T-helper 2 cell treated with Interferon-gamma antibody and Interleukin-4, amounts not matched to agents 5 μg/mL and 100 μg/mL, for 36 hours (primary cell): ENCODE results near the gene GNG12.

Source experiments
- DNase-seq: peaks from one replicate; pipeline ENCODE4 v3.0.0; 2021; ENCODE audit warnings: low spot score
- H3K27ac Mint-ChIP-seq: one replicate; pipeline ENCODE4 v1.8.0; 2021; ENCODE audit warnings: mild to moderate bottlenecking, mixed read lengths
- H3K27me3 Mint-ChIP-seq: one replicate; pipeline ENCODE4 v1.8.0; 2021; ENCODE audit warnings: low read depth, mixed read lengths
- H3K36me3 Mint-ChIP-seq: one replicate; pipeline ENCODE4 v1.8.0; 2021; ENCODE audit warnings: low read depth, mixed read lengths
- H3K4me1 Mint-ChIP-seq: one replicate; pipeline ENCODE4 v1.8.0; 2021; ENCODE audit warnings: low read depth, mixed read lengths
- H3K4me3 Mint-ChIP-seq: one replicate; pipeline ENCODE4 v1.8.0; 2022; ENCODE audit warnings: mild to moderate bottlenecking, moderate library complexity, mixed read lengths
- H3K9me3 Mint-ChIP-seq: one replicate; pipeline ENCODE4 v1.8.0; 2021; ENCODE audit warnings: mixed read lengths

Gene GNG12

DNA sequence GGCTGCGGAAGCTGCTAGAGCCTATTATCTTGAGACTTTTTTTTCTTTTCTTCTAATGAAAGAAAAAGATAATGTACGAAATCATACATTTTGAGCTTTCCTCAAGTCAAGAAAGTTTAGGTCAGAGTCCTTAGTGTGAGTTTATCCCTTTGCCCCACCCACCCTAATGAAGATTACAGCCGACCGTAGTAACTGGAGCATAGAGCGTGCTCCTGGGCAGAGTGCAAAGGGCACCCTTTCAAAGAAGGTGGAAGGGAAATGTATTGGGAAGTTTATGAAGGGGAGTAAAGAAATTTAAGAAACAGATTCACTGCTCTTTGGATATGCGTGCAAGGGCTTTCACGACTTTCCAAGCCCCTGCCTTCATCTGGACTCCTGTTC, 17.2 kb downstream of the GNG12 start:
- H3K36me3 Mint-ChIP-seq = no peaks in the 10 kb centered on the region
- H3K4me3 Mint-ChIP-seq = no peak overlapping the region
- H3K27ac Mint-ChIP-seq = no peak overlapping the region
- no peak for DNase-seq
- peaks cover 8% of the 10 kb centered on the region for H3K27me3 Mint-ChIP-seq
- no peaks in the 10 kb centered on the region for H3K9me3 Mint-ChIP-seq
- H3K4me1 Mint-ChIP-seq = no peaks in the 10 kb centered on the region

GRCh38 chr1:67815303-67816094, 17.8 kb downstream of the GNG12 start:
- H3K36me3 Mint-ChIP-seq = no peaks in the 10 kb centered on the region
- no peaks in the 10 kb centered on the region for H3K9me3 Mint-ChIP-seq
- H3K4me3 Mint-ChIP-seq = no peak overlapping the region
- H3K27me3 Mint-ChIP-seq = peaks cover 8% of the 10 kb centered on the region
- DNase-seq = no peak
- H3K4me1 Mint-ChIP-seq = no peaks in the 10 kb centered on the region
- H3K27ac Mint-ChIP-seq = no peak overlapping the region

- H3K4me1 Mint-ChIP-seq = no peaks in the 10 kb centered on the region
- no peak overlapping the region for H3K4me3 Mint-ChIP-seq
- DNase-seq = no peak
- H3K27me3 Mint-ChIP-seq = peaks cover 7% of the 10 kb centered on the region
- no peak overlapping the region for H3K27ac Mint-ChIP-seq
- H3K9me3 Mint-ChIP-seq = no peaks in the 10 kb centered on the region
- H3K36me3 Mint-ChIP-seq = no peaks in the 10 kb centered on the region
These were observed 19.0 kb downstream of the GNG12 start for GRCh38 chr1:67814121-67814772.

DNA sequence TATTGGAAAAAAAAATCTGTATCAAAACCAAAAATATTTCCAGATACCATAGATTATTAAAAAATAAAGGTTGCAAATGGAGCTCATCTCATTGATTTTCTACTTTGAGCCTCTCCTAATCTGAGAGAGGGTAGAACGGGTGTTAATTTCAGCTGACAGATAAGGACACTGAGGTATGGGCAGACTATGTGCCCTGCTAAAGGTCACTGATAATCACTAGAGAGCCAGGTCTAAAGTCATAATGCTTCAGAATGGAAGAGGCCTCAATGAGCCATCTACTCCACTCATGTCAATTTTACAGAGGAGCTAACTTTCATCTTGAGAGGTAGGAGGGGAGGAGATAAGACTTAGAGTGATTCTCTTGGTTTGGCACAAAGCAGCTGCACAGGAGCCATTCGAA, 21.0 kb downstream of the GNG12 start:
- Mint-ChIP-seq H3K27ac (no peak overlapping the region), H3K27me3 (peaks cover 10% of the 10 kb centered on the region), H3K4me1 (no peaks in the 10 kb centered on the region)

DNA sequence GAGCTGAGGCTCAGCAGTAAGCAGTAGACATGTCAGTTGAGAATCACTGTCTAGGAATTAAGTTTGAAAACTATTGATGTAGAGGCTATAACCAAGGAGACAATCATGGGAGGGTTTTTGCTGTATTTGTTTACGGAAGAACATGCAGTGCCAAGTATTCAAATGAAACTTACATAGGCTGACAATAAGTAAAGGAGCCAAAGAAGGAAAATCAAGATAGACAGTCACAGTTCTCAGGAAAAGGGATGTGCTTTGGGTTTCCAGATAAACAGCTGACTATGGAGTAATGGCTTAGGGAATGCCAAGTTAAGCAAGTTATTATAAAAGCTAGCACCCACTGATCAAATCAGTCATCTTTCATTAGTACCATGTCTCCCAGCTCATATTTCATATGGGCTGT, 21.5 kb downstream of the GNG12 start:
- H3K4me3 Mint-ChIP-seq = no peak overlapping the region
- no peaks in the 10 kb centered on the region for H3K4me1 Mint-ChIP-seq
- DNase-seq = no peak
- H3K27me3 Mint-ChIP-seq = peaks cover 11% of the 10 kb centered on the region
- no peaks in the 10 kb centered on the region for H3K36me3 Mint-ChIP-seq
- no peaks in the 10 kb centered on the region for H3K9me3 Mint-ChIP-seq
- no peak overlapping the region for H3K27ac Mint-ChIP-seq

More for the DNA sequence above, 21.0 kb downstream of the GNG12 start:
- Mint-ChIP-seq H3K4me3 (no peak overlapping the region), H3K36me3 (no peaks in the 10 kb centered on the region), H3K9me3 (no peaks in the 10 kb centered on the region)
- DNase-seq = no peak

- H3K4me1 Mint-ChIP-seq = no peaks in the 10 kb centered on the region
- peaks cover 21% of the 10 kb centered on the region for H3K27me3 Mint-ChIP-seq
- no peak overlapping the region for H3K4me3 Mint-ChIP-seq
- no peak overlapping the region for H3K27ac Mint-ChIP-seq
- no peaks in the 10 kb centered on the region for H3K9me3 Mint-ChIP-seq
- DNase-seq = no peak
- H3K36me3 Mint-ChIP-seq = no peaks in the 10 kb centered on the region
These were observed 23.4 kb downstream of the GNG12 start for GRCh38 chr1:67809887-67810286.

GRCh38 chr1:67807282-67807681, 26.0 kb downstream of the GNG12 start:
- Mint-ChIP-seq H3K4me3 (no peak overlapping the region), H3K27ac (no peak overlapping the region), H3K27me3 (peaks cover 24% of the 10 kb centered on the region), H3K36me3 (no peaks in the 10 kb centered on the region), H3K9me3 (no peaks in the 10 kb centered on the region), H3K4me1 (no peaks in the 10 kb centered on the region)
- DNase-seq = no peak

GRCh38 chr1:67804710-67805109, 28.6 kb downstream of the GNG12 start:
- Mint-ChIP-seq H3K27me3 (peaks cover 32% of the 10 kb centered on the region), H3K36me3 (no peaks in the 10 kb centered on the region), H3K9me3 (no peaks in the 10 kb centered on the region), H3K4me1 (no peaks in the 10 kb centered on the region), H3K4me3 (no peak overlapping the region), H3K27ac (no peak overlapping the region)
- no peak for DNase-seq

DNA sequence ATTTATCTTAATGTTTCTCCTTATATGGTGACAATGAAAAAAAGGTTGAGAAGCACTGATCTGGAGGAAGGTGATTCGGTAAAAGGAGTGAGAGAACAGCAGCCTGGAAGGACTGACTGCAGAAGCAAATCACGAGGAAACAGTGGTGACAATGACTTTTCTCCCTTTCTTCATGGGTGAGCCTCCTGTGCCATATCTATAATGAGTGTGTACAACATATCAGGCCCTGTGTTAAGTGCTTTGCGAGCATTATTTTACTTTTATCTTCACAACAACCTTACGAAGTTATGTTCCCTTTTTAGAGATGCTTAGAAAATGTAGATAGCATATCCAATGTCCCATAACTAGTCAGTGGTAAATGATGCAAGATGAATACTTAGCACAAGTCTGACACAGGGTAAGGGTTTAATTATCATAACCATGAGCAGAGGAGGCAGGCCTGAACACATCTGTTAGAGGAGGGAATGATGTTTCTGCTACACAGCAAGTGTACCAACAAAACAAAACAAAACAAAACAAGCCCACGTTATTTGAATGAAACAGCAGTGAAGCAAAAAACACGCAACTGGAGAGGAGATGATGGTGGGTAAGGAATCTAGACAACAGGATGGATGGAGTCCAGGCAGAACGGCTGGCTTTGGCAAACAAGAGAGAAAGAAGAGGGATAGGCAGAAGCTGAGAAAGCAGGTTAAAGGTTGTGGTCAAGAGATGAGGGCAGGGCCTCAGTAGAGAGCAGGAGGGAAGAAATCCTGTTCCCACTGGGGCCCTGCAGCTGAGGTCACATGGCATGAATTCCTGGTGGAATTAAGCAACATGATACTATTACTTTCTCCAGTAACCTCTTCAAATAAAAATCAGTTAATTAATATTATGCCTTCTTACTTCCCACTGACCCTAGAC, 29.6 kb downstream of the GNG12 start:
- no peak overlapping the region for H3K4me3 Mint-ChIP-seq
- no peaks in the 10 kb centered on the region for H3K9me3 Mint-ChIP-seq
- H3K4me1 Mint-ChIP-seq = no peaks in the 10 kb centered on the region
- DNase-seq = no peak
- no peak overlapping the region for H3K27ac Mint-ChIP-seq
- H3K36me3 Mint-ChIP-seq = no peaks in the 10 kb centered on the region
- H3K27me3 Mint-ChIP-seq = peaks cover 32% of the 10 kb centered on the region

DNA sequence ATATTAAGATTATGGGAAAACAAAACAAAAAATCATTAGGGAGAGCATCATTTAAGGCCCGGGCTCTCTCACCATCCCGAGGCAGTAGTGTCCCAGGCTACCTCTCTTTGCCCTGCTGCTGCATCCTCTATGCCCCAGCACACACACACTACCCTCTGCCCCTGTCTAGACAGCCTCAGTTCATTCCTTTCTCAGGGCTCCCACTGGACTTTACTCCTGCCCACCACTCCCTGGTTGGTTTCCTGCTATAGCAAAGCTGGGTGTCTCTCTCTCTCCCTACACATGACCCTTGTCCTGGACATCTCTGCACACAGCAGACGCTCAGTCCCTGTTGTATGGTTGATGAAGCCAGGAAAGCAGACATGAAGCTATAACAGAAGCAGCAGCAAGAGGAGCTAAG, 30.7 kb downstream of the GNG12 start:
- Mint-ChIP-seq H3K27me3 (peaks cover 24% of the 10 kb centered on the region), H3K36me3 (no peaks in the 10 kb centered on the region), H3K9me3 (no peaks in the 10 kb centered on the region), H3K4me3 (no peak overlapping the region), H3K4me1 (no peaks in the 10 kb centered on the region), H3K27ac (no peak overlapping the region)
- DNase-seq = no peak

DNA sequence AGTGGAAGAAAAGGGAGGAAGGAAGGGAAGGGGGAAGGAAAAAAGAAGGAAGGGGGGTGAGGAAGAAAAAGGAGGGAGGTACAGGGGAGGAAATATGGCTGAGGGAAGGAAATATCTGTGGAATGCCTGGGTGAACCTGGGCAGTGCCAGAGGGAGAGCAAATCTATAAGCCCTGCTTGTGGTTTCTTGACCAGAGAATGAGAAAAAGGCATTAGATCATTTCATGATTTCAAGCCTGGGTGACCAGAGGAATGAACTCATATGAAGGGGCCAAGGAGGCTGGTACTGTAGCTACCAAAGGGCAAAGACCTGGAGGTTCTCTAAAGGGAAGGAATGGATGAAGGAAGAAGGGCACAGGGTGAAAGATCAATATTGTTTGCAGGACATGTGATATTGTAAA, 31.4 kb downstream of the GNG12 start:
- H3K4me1 Mint-ChIP-seq = no peaks in the 10 kb centered on the region
- peaks cover 23% of the 10 kb centered on the region for H3K27me3 Mint-ChIP-seq
- no peak for DNase-seq
- H3K4me3 Mint-ChIP-seq = no peak overlapping the region
- no peak overlapping the region for H3K27ac Mint-ChIP-seq
- no peaks in the 10 kb centered on the region for H3K9me3 Mint-ChIP-seq
- H3K36me3 Mint-ChIP-seq = no peaks in the 10 kb centered on the region

- Mint-ChIP-seq H3K27ac (no peak overlapping the region), H3K36me3 (no peaks in the 10 kb centered on the region)
These were observed 37.9 kb downstream of the GNG12 start for GRCh38 chr1:67795179-67795912.

DNA sequence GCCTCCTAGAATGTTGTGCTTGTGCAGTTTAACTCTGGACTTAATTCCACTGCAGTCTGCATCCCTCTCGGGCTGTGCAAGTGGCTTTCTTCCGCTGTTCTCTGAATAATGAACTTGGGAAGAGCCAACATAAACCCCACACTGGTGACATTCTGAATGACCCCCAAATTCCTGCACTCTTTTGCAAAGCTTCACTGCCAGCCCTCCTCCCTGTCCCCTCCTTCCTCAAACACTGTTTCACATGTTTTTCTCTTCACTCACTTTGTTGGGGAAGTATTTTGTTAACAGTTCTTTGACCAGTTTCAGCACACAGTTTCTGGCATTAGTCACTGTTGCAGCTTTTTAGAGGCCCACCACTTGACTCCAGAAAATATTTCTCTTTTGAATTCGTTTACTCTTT, 39.7 kb downstream of the GNG12 start:
- no peaks in the 10 kb centered on the region for H3K4me1 Mint-ChIP-seq
- no peak overlapping the region for H3K27ac Mint-ChIP-seq
- DNase-seq = no peak
- no peak overlapping the region for H3K4me3 Mint-ChIP-seq
- H3K27me3 Mint-ChIP-seq = peaks cover 14% of the 10 kb centered on the region
- H3K36me3 Mint-ChIP-seq = no peaks in the 10 kb centered on the region
- H3K9me3 Mint-ChIP-seq = no peaks in the 10 kb centered on the region

More at GRCh38 chr1:67795179-67795912, 37.9 kb downstream of the GNG12 start:
- no peak overlapping the region for H3K4me3 Mint-ChIP-seq
- H3K27me3 Mint-ChIP-seq = peaks cover 17% of the 10 kb centered on the region
- no peak for DNase-seq
- H3K4me1 Mint-ChIP-seq = no peaks in the 10 kb centered on the region
- no peaks in the 10 kb centered on the region for H3K9me3 Mint-ChIP-seq
